ENCODE data around the gene MAP3K8.
"Not testable (repeated sequence)": the region's sequence is repeated elsewhere in the genome, so short reads cannot be mapped to it uniquely, and the experiment has no call there.

The MAP3K8 gene

DNA sequence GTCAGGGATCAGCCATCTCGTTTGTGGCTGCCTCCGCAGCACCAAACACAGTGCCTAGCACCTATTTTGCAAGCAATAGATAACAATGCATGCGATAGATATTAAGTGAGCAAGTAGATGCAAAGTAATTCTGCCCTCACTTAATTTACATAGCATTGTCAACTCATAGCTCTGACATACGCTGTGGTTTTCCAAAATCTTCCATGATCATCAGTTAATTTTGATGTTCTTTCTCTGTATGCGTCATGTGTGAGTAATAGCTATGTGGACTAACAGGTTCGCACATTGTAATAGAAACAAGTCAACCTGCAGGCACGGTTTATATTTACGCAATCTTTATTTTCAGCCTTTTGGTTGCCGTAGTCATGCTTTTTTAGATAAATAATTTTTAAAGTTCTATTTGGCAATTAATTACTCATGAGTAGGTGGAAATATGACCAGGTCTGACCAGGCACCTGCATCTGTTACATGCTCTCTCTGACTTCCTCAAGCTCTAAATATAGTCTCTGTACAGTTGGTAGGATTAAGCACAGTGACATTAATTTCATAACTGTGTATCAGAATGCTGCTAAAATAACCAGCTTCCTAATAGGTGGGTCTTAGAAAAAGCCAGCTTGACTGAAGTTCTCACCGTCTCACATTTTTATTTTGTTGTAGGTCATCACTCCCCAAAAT lies 13.3 kb downstream of the MAP3K8 start:
- no peak for DNase-seq (ENCODE audit: low read depth in 2 of 2)

DNA sequence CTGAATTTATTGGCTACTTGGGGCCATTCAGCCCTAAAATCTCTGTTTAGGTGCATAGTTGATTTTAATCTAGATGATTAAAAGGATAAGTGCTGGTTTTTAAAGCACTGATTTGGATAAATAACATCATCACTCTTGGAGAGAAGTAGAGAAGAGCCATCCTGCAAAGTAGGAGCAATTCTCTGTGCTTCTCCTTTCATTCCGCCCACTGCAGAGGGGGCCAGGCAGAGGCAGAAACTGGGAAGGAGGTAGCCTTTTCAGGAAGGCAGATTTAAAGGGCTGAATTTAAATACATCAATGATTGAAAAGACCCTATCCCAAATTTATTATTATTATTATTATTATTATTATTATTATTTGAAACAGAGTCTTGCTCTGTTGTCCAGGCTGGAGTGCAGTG lies 14.1 kb downstream of the MAP3K8 start:
- DNase-seq (ENCODE audit: low read depth in 2 of 2), result no peak

DNA sequence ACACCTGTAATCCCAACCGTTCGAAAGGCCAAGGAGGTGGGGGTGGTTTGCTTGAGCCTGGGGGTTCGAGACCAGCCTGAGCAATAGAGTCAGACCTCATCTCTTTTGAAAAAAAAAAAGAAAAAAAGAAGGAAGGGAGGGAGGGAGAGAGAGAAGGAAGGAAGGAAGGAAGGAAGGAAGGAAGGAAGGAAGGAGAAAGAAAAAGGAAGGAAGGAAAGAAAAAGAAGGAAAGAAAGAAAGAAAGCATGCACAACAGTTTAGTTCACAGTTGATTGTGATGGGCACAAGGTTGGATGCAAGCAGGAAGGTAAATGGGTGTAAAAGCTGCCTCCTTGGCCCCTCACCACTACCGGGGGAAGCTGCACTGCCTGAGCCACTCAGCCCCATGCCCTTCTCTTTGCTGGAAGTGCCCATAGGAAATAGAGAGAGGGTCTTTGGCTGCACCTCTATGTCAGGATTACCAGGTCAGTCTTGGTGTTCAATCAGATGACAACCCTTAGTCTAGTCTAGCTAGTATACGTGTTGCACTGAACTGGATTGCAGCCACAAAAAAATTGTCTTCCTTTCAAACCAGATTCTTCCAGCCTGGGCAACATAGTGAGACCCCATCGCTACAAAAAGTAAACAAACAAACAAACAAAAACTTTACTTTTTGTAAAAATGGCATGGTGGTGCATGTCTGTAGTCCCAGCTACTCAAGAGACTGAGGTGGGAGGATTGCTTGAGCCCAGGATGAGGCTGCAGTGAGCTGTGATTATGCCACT lies 20.0 kb downstream of the MAP3K8 start:
- DNase-seq (ENCODE audit: low read depth in 2 of 2), result no peak

DNA sequence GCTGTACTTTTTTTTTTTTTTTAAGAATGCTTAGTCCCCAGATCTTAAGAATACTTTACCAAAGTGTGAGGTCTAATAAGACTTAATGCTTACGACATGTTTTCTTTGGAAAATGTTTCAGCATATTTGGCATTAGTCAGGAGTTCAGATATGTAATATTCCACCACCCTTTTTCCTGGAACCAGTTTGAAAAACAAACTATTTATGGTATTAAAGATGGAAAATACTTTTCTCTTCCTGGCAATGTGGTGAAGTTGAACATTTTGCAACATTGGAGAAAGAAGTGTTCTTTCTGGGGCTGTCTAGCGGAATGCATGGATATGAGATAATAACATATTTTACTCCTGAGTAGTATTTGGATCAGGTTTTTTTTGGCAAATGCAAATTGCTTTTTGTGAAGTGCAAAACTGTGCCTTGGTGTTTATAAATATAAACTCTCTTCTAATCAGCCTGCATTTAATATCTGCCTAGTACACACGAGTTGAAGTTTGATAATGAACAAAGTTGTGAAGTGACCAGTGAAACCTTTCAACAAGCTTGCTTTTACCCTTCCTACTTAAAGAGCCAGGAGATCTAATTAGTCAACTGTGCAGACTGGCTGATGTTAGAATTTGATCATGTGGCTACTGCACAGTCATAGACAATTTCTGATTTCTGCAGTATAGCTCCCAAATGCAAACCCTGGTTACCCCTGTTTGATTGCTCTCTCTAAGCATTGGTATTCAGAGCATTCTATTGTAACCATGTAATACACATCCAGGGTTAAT lies 20.9 kb downstream of the MAP3K8 start:
- DNase-seq (ENCODE audit: low read depth in 2 of 2), result no peak

DNA sequence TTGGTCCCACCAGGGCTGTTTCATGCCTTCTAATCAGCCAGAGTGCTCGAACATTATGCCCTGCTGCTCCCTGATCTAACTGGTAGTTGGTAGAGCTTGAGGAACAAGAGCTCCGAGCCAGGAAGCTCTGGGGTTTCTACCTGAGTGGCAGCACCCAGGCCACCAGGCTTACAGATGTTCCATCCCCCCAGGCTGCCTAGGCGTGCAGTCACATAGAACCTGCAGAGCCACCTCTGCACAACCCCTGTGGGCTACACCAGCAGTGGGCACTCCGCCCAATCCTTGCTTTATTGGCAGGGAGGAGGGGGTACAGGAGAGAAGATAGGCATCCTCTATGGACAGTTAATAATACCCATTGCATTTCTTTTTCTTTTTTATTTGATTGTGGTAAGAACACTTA lies 21.8 kb downstream of the MAP3K8 start:
- no peak for DNase-seq (ENCODE audit: low read depth in 2 of 2)

DNA sequence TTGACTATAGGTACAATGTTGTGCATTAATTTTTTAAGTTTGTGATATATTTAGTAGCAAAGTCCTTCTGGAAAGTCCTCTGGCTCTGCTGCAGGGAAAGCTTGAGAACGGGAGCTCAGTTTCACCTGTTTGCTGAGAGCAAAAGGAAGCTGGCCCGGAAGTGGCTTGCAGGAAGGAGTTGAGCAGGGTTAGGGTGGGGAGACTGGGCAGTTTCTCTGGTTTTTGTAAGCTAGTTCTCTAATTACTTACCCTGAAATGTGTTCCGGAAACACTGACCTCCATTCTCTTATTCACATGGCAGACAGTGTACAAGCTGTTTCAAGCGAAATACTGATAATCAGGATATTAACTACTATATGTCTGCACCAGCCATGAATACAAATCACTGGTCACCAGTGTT lies 22.3 kb downstream of the MAP3K8 start:
- no peak for DNase-seq (ENCODE audit: low read depth in 2 of 2)

DNA sequence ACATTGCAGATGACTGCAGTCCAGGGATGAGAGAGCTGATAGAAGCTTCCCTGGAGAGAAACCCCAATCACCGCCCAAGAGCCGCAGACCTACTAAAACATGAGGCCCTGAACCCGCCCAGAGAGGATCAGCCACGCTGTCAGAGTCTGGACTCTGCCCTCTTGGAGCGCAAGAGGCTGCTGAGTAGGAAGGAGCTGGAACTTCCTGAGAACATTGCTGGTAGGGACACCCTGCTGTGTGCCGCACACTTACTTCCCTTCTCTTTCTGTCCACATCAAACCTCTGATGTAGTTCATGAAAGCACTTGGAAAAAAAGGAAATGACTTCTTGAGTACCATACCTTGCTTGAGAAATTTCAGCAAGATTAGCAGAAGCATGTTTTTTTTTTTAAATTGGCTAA lies 25.3 kb downstream of the MAP3K8 start:
- DNase-seq (ENCODE audit: low read depth in 2 of 2), result no peak

DNA sequence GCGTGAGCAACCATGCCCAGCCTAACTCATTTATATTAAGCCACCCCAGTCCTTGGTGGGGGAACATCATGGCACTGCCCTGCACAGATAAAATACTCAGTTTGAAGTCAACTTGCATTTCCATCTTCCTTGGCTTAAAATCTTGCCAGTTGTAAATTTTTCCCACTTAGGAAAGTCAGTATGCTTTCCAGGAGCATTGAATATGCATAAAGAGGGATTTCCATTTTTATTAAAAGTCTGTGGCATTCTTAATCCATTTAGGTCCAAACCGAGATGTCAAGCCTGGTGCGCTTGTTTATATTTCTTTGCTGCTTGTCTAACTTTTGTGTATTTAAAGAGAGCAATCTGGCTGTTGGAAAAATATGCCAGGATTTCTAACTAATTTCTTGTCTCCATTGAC lies 26.1 kb downstream of the MAP3K8 start:
- no peak for DNase-seq (ENCODE audit: low read depth in 2 of 2)

DNA sequence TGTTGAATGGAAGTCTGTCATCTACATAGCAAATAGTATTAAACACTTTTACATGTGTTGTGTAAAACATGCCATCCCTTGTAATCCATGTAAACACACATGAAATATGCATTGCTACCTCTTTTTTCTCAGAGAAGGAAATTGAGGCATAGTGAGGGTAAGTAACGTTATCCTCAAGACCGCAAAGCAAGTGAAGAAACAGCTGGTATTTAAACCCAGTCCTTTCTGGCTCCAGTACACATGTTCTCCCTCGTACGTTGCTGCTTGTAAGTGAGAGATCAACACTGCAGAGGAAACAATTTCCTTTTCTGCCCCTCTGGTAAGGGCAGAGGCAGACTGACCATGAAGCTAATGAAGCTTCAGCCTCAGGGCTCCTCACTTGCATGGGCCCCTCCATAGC lies 28.5 kb downstream of the MAP3K8 start:
- no peak for DNase-seq (ENCODE audit: low read depth in 2 of 2)

DNA sequence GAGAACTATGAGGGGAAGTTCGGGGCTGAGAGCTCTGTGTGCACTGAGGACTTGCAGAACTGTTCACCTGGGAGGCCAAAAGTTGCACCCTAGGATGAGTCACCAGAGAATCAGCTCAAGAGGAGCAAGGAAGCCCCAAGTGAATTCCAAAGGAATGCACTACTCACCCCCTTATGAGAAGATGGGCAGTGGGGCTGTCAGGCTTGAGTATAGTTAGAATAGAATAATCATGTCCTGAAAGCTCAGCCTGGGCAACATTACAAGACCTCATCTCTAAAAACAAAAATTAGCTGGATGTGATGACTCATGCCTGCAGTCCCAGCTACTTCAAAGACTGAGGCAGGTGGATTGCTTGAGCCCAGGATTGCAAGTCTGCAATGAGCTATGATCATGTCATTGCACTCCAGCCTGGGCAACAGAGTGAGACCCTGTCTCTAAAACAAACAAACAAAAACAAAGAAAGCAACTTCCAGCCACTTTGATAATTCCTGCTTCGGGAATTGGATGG lies 30.0 kb downstream of the MAP3K8 start:
- no peak for DNase-seq (ENCODE audit: low read depth in 2 of 2)

DNA sequence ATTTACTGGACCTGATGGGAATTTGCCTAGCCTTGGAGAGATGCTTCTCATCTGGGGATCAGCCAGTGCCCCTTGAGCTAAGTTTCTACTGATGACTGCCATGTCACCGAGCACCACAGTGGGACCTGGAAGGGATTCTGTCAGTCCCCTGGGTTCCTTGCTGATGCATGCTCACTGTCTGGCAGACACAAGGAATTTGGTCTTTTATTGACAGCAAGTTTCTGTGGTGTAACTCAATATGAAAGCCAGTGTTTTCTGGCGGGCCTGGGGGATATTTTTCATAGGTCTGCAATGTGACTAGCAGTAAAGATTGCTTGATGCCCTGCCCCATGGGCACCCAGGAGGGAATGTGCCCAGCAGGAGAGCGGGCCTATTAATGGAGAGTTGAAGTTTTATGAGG lies 30.7 kb downstream of the MAP3K8 start:
- no peak for DNase-seq (ENCODE audit: low read depth in 2 of 2)

DNA sequence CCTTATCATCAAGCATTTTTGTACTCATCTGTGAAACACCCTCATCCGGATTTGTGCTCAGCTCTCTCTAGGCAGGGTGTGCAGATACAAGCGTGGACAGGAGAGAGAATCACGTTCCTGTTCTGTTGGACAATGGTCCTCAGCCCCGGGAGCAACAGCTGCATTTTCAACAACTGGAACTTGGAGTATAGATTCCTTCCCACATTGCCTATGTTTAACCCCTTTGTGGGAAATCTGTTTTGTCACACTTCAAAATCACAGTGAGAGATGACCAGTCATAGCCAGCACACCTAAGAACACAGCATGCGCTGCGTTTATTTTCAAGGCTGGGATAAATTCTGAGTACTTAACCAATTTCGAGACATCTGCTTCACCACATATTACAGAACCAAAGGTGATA lies 32.5 kb downstream of the MAP3K8 start:
- DNase-seq (ENCODE audit: low read depth in 2 of 2), result no peak

DNA sequence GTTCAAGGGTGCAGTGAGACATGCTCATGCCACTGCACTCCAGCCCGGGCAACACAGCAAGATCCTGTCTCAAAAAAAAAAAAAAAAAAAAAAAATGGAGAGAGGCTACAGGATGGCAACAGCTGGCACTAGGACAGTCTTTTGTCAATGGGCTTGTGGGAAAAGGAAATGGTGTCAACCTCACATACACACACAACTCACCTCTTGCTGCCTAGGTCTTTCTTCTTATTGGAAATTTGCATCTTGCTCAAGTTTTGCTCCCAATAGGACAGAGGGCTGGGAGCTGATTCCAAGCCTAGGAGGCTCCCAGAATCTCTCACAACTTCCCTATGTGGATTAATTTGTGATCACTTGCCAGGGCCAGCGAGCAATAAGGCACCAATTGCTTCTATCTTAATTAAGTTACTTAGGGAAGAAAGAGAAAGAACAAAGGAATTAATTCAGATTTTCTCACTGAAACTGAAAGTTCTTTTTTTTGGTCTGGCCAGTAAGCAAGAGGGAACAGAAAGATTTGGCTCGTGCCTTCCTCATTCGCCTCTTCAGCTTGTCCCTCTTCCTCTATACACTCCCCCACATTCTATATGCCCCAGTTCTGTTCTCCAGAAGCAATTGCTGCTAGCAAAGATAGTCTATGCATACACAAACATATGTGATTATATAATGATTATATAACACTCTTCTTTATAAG lies 33.8 kb downstream of the MAP3K8 start:
- DNase-seq (ENCODE audit: low read depth in 2 of 2), result no peak

DNA sequence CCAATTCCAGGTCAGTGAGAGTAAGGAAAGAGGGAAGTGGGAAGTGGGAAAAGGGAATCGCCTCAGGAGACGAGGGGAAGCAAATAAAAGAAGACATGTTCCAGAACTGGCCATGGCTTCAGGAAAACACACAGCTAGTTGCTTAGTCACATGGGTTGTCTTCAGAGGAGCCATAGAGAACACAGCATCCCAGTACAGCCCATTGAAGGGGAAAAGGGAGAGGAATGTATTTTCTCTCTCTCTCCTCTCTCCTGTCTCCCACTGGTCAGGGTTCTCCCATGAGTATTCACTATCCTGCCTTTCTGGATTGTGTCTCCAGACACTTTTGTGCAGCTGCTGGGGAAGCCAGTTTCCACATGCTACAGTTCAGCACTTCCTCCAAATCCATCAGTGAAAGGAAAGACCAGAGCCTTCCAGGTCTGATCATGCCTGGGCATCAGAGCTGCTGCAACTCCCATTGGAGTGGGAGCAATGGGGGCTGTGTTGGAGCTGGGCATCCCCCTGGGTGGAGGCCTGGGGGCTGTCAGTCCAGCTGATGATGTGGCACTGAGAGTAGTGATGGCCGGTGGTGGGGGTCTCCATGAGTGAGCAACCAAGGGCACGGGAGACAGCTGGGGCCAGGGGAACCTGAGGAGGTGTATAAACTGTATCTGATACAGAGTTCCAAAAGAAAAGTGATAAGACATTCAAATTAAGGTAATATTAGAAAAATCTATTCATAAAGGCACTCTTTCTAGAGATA lies 38.6 kb downstream of the MAP3K8 start:
- no peak for DNase-seq (ENCODE audit: low read depth in 2 of 2)

DNA sequence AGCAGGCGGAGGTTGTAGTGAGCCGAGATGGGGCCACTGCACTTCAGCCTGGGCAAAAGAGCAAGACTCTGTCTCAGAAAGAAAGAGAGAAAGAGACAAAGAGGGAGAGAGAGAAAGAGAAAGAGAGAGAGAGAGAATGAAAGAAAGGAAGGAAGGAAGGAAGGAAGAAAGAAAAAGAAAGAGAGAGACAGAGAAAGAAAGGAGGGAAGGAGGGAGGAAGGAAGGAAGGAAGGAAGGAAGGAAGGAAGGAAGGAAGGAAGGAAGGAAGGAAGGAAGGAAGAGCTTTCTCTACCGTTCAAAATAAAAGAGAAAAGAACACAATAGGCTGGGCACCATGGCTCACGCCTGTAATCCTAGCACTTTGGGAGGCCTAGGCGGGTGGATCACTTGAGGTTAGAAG lies 41.5 kb downstream of the MAP3K8 start:
- DNase-seq (ENCODE audit: low read depth in 2 of 2), result not testable (repeated sequence)

DNA sequence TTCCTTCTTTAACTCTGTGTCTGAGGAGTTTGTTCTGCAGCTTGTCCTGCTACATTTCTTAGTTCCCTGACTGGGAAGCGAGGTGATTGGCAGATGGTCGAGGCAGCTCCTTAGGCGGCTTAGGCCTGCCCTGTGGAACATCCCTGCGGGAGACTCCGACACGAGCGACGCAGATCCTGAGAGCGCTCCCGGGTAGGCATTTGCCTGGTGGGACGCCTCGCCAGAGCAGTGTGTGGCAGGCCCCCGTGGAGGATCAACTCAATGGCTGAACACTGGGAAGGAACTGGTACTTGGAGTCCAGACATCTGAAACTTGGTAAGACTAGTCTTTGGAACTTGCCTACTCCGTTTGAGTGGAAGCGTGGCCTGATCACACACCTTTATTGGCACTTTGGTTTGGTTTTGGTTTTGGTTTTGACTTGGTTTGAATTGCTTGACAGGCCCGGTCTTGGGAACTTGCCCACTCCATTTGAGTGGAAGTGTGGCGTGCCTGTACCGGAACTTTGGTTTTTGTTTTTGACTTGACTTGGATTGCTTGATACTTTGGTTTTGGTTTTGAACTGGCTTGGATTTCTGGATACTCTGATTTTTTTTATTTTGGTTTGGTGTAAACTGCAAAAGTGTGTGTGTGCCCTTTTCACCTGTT lies 42.6 kb downstream of the MAP3K8 start:
- no peak for DNase-seq (ENCODE audit: low read depth in 2 of 2)

DNA sequence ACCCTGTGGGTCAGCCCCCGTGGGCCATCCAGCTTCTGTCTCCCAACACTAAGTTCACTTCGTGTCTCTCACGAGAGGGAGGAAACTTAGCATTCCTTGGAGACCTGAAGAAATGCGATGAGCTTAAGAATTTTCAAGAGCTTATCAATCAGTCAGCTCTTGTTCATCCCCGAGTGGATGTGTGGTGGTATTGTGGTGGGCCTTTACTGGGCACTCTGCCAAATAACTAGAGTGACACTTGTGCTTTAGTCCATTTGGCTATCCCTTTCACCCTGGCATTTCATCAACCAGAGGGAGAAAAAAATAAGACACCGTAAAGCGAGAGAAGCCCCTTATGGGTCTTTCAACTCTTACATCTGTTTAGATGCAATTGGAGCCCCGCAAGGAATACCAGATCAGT lies 45.5 kb downstream of the MAP3K8 start:
- not testable (repeated sequence) for DNase-seq (ENCODE audit: low read depth in 2 of 2)

DNA sequence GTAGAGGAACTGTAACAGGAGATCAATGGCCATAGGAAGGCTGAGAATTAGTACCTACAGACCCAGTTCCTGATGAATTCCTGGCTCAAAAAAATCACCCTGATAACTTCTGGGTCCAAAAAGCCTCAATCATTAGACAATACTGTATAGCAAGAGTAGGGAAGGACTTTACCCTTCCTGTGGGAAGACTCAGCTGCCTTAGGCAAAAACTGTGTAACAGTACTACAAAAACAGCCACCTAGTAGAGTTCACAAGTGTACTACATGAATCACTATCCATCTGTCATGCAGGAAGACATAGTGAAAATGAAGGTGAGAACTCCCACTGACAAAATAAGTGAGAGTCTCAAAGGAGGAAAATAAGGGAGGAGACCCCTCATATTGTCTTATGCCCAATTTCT lies 47.6 kb downstream of the MAP3K8 start:
- no peak for DNase-seq (ENCODE audit: low read depth in 2 of 2)

DNA sequence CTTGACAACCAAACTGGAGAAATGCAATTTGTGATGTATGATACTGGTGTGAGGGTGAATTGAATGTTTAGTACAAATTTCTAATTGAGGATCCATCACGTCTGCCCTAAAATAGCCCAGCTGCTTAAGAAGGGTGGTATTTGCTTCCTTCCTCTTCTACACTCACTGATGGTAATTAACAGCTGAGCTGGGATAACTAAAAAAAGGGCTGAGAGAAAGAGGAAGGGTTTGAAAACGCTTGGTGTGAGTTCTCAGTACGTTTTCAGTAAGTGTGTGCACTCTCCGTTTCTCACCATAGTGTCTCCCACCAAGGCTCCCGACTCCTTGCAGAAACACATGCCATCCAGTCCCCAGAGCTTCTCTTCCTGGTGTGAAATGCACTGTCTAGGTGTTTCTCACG lies 54.3 kb downstream of the MAP3K8 start:
- no peak for DNase-seq (ENCODE audit: low read depth in 2 of 2)

DNA sequence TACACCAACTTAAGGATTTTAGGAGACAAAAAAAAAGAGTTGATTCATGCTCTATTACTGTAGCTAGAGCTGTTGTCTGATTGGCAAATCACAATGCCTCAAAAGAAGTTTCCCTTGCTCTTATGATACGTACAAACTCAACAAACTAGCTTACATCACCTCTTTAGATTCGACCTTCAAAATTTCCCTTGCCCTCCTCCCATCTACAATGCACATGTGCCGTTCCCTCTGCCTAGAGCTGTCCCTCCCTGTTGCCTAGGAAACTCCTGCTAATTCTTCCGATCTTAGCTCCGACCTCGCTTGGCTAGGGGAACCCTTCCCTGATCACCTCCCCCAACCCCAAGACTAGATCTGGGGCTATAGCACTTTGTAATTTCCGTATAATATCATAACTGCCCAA lies 55.4 kb downstream of the MAP3K8 start:
- DNase-seq (ENCODE audit: low read depth in 2 of 2), result no peak
